PC-9 (cell line): ENCODE measurements around the gene INTS4.

ENCODE experiments used
- CTCF ChIP-seq: fragments of 200-600 bp; sonication (generic); conservative IDR thresholded peaks from 2 replicates; pipeline ENCODE4 v1.6.1; 2017; ENCODE audit warnings: mixed run types, antibody characterized with exemption, mild to moderate bottlenecking, moderate library complexity
- EZH2 ChIP-seq: fragments of 200-600 bp; sonication (generic); IDR thresholded peaks from 2 replicates; pipeline ENCODE4 v1.8.0; 2017; ENCODE audit warnings: antibody characterized with exemption, low read depth

- TF ChIP-seq CTCF (no peak), EZH2 (no peak)
Measured at GRCh38 chr11:77842441-77843121, 151.9 kb downstream of the INTS4 start.
